ENCODE measurements around the gene AFDN. TPM values are rescaled to one million over a fixed set of nuclear protein-coding genes. Genes with fewer than 3 reads are reported as not detected.
A peak's percentile ranks its signal among the peaks of the same experiment; 100 is the strongest.

Gene AFDN
- total RNA-seq, 1 donor from 2014 or later = 552 TPM

- peaks cover 6% of the 10 kb centered on the region for H3K27me3 Mint-ChIP-seq (ENCODE audit: unreplicated experiment)
These were observed 32.3 kb downstream of the AFDN start for GRCh38 chr6:167858842-167859664.

GRCh38 chr6:167860550-167861226 lies 34.0 kb downstream of the AFDN start:
- Mint-ChIP-seq H3K27ac (ENCODE audit: unreplicated experiment) (no peak overlapping the region), H3K4me3 (ENCODE audit: unreplicated experiment) (peak overlapping the region; percentile 61), H3K9me3 (ENCODE audit: unreplicated experiment) (peaks cover 2% of the 10 kb centered on the region), H3K27me3 (ENCODE audit: unreplicated experiment) (peaks cover 6% of the 10 kb centered on the region), H3K4me1 (ENCODE audit: low read depth, unreplicated experiment) (peaks cover 50% of the 10 kb centered on the region), H3K36me3 (ENCODE audit: unreplicated experiment) (no peaks in the 10 kb centered on the region)
- DNase-seq = no peak
- TF ChIP-seq CTCF (IDR thresholded peaks at IDR 0.05; ENCODE audit: partially characterized antibody, unreplicated experiment) = no peak

More at GRCh38 chr6:167858842-167859664, 32.3 kb downstream of the AFDN start:
- peak overlapping the region; percentile 66 for H3K4me3 Mint-ChIP-seq (ENCODE audit: unreplicated experiment)
- H3K27ac Mint-ChIP-seq (ENCODE audit: unreplicated experiment) = peak overlapping the region; percentile 25
- peaks cover 59% of the 10 kb centered on the region for H3K4me1 Mint-ChIP-seq (ENCODE audit: low read depth, unreplicated experiment)
- peaks cover 2% of the 10 kb centered on the region for H3K9me3 Mint-ChIP-seq (ENCODE audit: unreplicated experiment)
- no peak for TF ChIP-seq CTCF (IDR thresholded peaks at IDR 0.05; ENCODE audit: partially characterized antibody, unreplicated experiment)
- no peak for DNase-seq
- no peaks in the 10 kb centered on the region for H3K36me3 Mint-ChIP-seq (ENCODE audit: unreplicated experiment)

GRCh38 chr6:167861424-167861823 lies 34.7 kb downstream of the AFDN start:
- Mint-ChIP-seq H3K27me3 (ENCODE audit: unreplicated experiment) (peaks cover 6% of the 10 kb centered on the region), H3K4me3 (ENCODE audit: unreplicated experiment) (no peak overlapping the region), H3K4me1 (ENCODE audit: low read depth, unreplicated experiment) (peaks cover 45% of the 10 kb centered on the region), H3K36me3 (ENCODE audit: unreplicated experiment) (no peaks in the 10 kb centered on the region), H3K27ac (ENCODE audit: unreplicated experiment) (peak overlapping the region; percentile 14), H3K9me3 (ENCODE audit: unreplicated experiment) (peaks cover 2% of the 10 kb centered on the region)
- TF ChIP-seq CTCF (IDR thresholded peaks at IDR 0.05; ENCODE audit: partially characterized antibody, unreplicated experiment) = no peak
- DNase-seq = no peak

- peaks cover 6% of the 10 kb centered on the region for H3K27me3 Mint-ChIP-seq (ENCODE audit: unreplicated experiment)
- peaks cover 35% of the 10 kb centered on the region for H3K4me1 Mint-ChIP-seq (ENCODE audit: low read depth, unreplicated experiment)
- no peak overlapping the region for H3K27ac Mint-ChIP-seq (ENCODE audit: unreplicated experiment)
These were observed 37.2 kb downstream of the AFDN start for GRCh38 chr6:167863897-167864296.

More at GRCh38 chr6:167863897-167864296, 37.2 kb downstream of the AFDN start:
- H3K36me3 Mint-ChIP-seq (ENCODE audit: unreplicated experiment) = no peaks in the 10 kb centered on the region
- H3K9me3 Mint-ChIP-seq (ENCODE audit: unreplicated experiment) = peaks cover 5% of the 10 kb centered on the region
- no peak overlapping the region for H3K4me3 Mint-ChIP-seq (ENCODE audit: unreplicated experiment)
- DNase-seq = no peak
- no peak for TF ChIP-seq CTCF (IDR thresholded peaks at IDR 0.05; ENCODE audit: partially characterized antibody, unreplicated experiment)
